Measurements from ENCODE around the gene PRM3.

The PRM3 gene

GRCh38 chr16:11259655-11260595 is 13.5 kb downstream of the PRM3 start:
- no peak for DNase-seq (ENCODE audit: insufficient read length, low spot score)
- no peak for FAIRE-seq

GRCh38 chr16:11258553-11259492 is 14.6 kb downstream of the PRM3 start:
- DNase-seq (ENCODE audit: insufficient read length, low spot score) (peak; percentile 80), FAIRE-seq (peak; percentile 98)

- peak; percentile 82 for FAIRE-seq
Observed at GRCh38 chr16:11257131-11257938, 16.1 kb downstream of the PRM3 start.

GRCh38 chr16:11256661-11257130 is 16.7 kb downstream of the PRM3 start:
- no peak for FAIRE-seq
- DNase-seq (ENCODE audit: insufficient read length, low spot score): no peak

More at GRCh38 chr16:11257131-11257938, 16.1 kb downstream of the PRM3 start:
- DNase-seq (ENCODE audit: insufficient read length, low spot score): no peak

GRCh38 chr16:11255737-11256660 is 17.4 kb downstream of the PRM3 start, which contains the start of gene SOCS1:
Gene SOCS1 (minus strand): TSS chr16:11256204. CDS start chr16:11255478, 726 bp downstream.
- FAIRE-seq (peak; percentile 31), DNase-seq (ENCODE audit: insufficient read length, low spot score) (peak; percentile 76)

- DNase-seq (ENCODE audit: insufficient read length, low spot score): no peak
- FAIRE-seq: no peak
Observed at GRCh38 chr16:11254913-11255736, 18.3 kb downstream of the PRM3 start.

GRCh38 chr16:11253995-11254912 is 19.2 kb downstream of the PRM3 start:
- DNase-seq (ENCODE audit: insufficient read length, low spot score): no peak

GRCh38 chr16:11253009-11253994 is 20.1 kb downstream of the PRM3 start:
- FAIRE-seq (peak; percentile 45), DNase-seq (ENCODE audit: insufficient read length, low spot score) (no peak)

More at GRCh38 chr16:11253995-11254912, 19.2 kb downstream of the PRM3 start:
- FAIRE-seq: peak; percentile 80

- DNase-seq (ENCODE audit: insufficient read length, low spot score) (no peak), FAIRE-seq (no peak)
Observed at GRCh38 chr16:11252482-11252931, 20.9 kb downstream of the PRM3 start.

- DNase-seq (ENCODE audit: insufficient read length, low spot score): no peak
- peak; percentile 68 for FAIRE-seq
Observed at GRCh38 chr16:11251525-11252481, 21.6 kb downstream of the PRM3 start.

GRCh38 chr16:11250786-11251524 is 22.5 kb downstream of the PRM3 start:
- DNase-seq (ENCODE audit: insufficient read length, low spot score): no peak
- FAIRE-seq: no peak

- DNase-seq (ENCODE audit: insufficient read length, low spot score) (no peak), FAIRE-seq (no peak)
Observed at GRCh38 chr16:11250091-11250785, 23.2 kb downstream of the PRM3 start.
